ENCODE results near the gene HIVEP3.

The HIVEP3 gene

GRCh38 chr1:41902664-41903063 is 16.1 kb downstream of the HIVEP3 start:
- POLR2A ChIA-PET = interaction anchor here (0.5 to 1.1 kb wide), 2 partner anchors 17 to 1491 kb away, joined by 3 to 4 read pairs; partner anchors contain the start of gene HIVEP3
- CTCF ChIA-PET = no interaction called here
- TF ChIP-seq ZNF785 (tag by site-specific recombination; IDR thresholded peaks at IDR 0.05) = no peak
- no peak for TF ChIP-seq ZNF426 (tag by site-specific recombination; IDR thresholded peaks at IDR 0.05)
- no peak for TF ChIP-seq ZNF19 (tag by site-specific recombination; IDR thresholded peaks at IDR 0.05; ENCODE audit: low read depth)
- no peak for TF ChIP-seq ZNF768 (tag by site-specific recombination; IDR thresholded peaks at IDR 0.05)
- no peak for TF ChIP-seq ZNF26 (tag by site-specific recombination; IDR thresholded peaks at IDR 0.05)
- no peaks in the 10 kb centered on the region for H3K4me1 ChIP-seq (ENCODE audit: control insufficient read depth, insufficient read depth, low read length)
- H3K27ac ChIP-seq (ENCODE audit: extremely low read depth, low read depth, low read length) = no peak overlapping the region
- H3K36me3 ChIP-seq (ENCODE audit: control insufficient read depth in 2 of 2, insufficient read depth in 1 of 2, low read length in 2 of 2) = no peaks in the 10 kb centered on the region
- no peaks in the 10 kb centered on the region for H3K9me3 ChIP-seq (ENCODE audit: control insufficient read depth, insufficient read depth, low read depth, low read length)
- no peak overlapping the region for H3K4me3 ChIP-seq (ENCODE audit: low read depth, low read length)

- no peaks in the 10 kb centered on the region for H3K9me3 ChIP-seq (ENCODE audit: control insufficient read depth, insufficient read depth, low read depth, low read length)
- H3K27ac ChIP-seq (ENCODE audit: extremely low read depth, low read depth, low read length) = no peak overlapping the region
- no peaks in the 10 kb centered on the region for H3K36me3 ChIP-seq (ENCODE audit: control insufficient read depth in 2 of 2, insufficient read depth in 1 of 2, low read length in 2 of 2)
- ChIA-PET CTCF (interaction anchor here (0.6 kb wide), 1 partner anchor 10 kb away, joined by 3 read pairs; no protein-coding TSS in a partner anchor), POLR2A (interaction anchor here (0.5 to 1.1 kb wide), 3 partner anchors 16 to 1492 kb away, joined by 3 to 4 read pairs (median 4); partner anchors contain the start of gene HIVEP3)
- no peaks in the 10 kb centered on the region for H3K4me1 ChIP-seq (ENCODE audit: control insufficient read depth, insufficient read depth, low read length)
- TF ChIP-seq ZNF785 (tag by site-specific recombination; IDR thresholded peaks at IDR 0.05) (no peak), ZNF473 (tag by site-specific recombination; IDR thresholded peaks at IDR 0.05) (no peak), ZNF221 (tag by site-specific recombination; IDR thresholded peaks at IDR 0.05; ENCODE audit: borderline replicate concordance) (no peak), ZNF549 (tag by site-specific recombination; IDR thresholded peaks at IDR 0.05) (no peak), ZNF501 (tag by site-specific recombination; IDR thresholded peaks at IDR 0.05) (no peak), HOXC10 (CRISPR knock-in tag; IDR thresholded peaks at IDR 0.05) (no peak), ZNF426 (tag by site-specific recombination; IDR thresholded peaks at IDR 0.05) (no peak), ZNF623 (tag by site-specific recombination; IDR thresholded peaks at IDR 0.05) (no peak)
- H3K4me3 ChIP-seq (ENCODE audit: low read depth, low read length) = no peak overlapping the region
Observed at GRCh38 chr1:41902159-41902577, 16.6 kb downstream of the HIVEP3 start.

GRCh38 chr1:41901551-41901950 is 17.2 kb downstream of the HIVEP3 start:
- no peaks in the 10 kb centered on the region for H3K4me1 ChIP-seq (ENCODE audit: control insufficient read depth, insufficient read depth, low read length)
- ChIA-PET POLR2A (interaction anchor here (1.0 kb wide), 1 partner anchor 17 kb away, joined by 4 read pairs; the partner anchor contains the start of gene HIVEP3), CTCF (interaction anchor here (0.6 kb wide), 1 partner anchor 9 kb away, joined by 3 read pairs; no protein-coding TSS in a partner anchor)
- no peak overlapping the region for H3K27ac ChIP-seq (ENCODE audit: extremely low read depth, low read depth, low read length)
- H3K9me3 ChIP-seq (ENCODE audit: control insufficient read depth, insufficient read depth, low read depth, low read length) = no peaks in the 10 kb centered on the region
- no peak for TF ChIP-seq SETDB1 (IDR thresholded peaks at IDR 0.05; ENCODE audit: insufficient read length, low read length)
- TF ChIP-seq ZSCAN5A (tag by site-specific recombination; IDR thresholded peaks at IDR 0.05) = no peak
- no peak for TF ChIP-seq ZNF23 (tag by site-specific recombination; IDR thresholded peaks at IDR 0.05; ENCODE audit: borderline replicate concordance)
- TF ChIP-seq ZNF239 (tag by site-specific recombination; IDR thresholded peaks at IDR 0.05) = no peak
- TF ChIP-seq ZNF670 (tag by site-specific recombination; IDR thresholded peaks at IDR 0.05; ENCODE audit: low read depth) = no peak
- no peak for TF ChIP-seq ZNF341 (tag by site-specific recombination; IDR thresholded peaks at IDR 0.05; ENCODE audit: low read depth)
- TF ChIP-seq ZNF792 (tag by site-specific recombination; IDR thresholded peaks at IDR 0.05) = no peak
- no peak for TF ChIP-seq ZNF510 (tag by site-specific recombination; IDR thresholded peaks at IDR 0.05; ENCODE audit: insufficient replicate concordance)
- no peak overlapping the region for H3K4me3 ChIP-seq (ENCODE audit: low read depth, low read length)
- no peaks in the 10 kb centered on the region for H3K36me3 ChIP-seq (ENCODE audit: control insufficient read depth in 2 of 2, insufficient read depth in 1 of 2, low read length in 2 of 2)

Data from HEK293 (cell line).